ENCODE data around the gene DDOST. TPM values are rescaled to one million over a fixed set of nuclear protein-coding genes. Genes with fewer than 3 reads are reported as not detected.

Gene DDOST
- 100 to 1,000 TPM; 199 to 225 (median 224) TPM for polyA plus RNA-seq (ENCODE audit: insufficient read length in 3 of 3)
- long read RNA-seq, donor 1, transcript DDOST-202 (11 exons, 2,126 nt): major isoform, 103 of 132 reads
- long read RNA-seq, donor 1, partial matches to known transcripts: 27 of 132 reads
- long read RNA-seq, donor 1, other reads (novel, unspliced or antisense): 0 of 132 reads
- long read RNA-seq, donor 2, transcript DDOST-202 (11 exons, 2,126 nt): major isoform, 140 of 187 reads
- long read RNA-seq, donor 2, transcript DDOST-205 (2 exons, 766 nt): minor isoform, 5 of 187 reads
- long read RNA-seq, donor 2, partial matches to known transcripts: 42 of 187 reads
- long read RNA-seq, donor 2, other reads (novel, unspliced or antisense): 0 of 187 reads
- long read RNA-seq, donor 3, transcript DDOST-202 (11 exons, 2,126 nt): major isoform, 93 of 123 reads
- long read RNA-seq, donor 3, partial matches to known transcripts: 28 of 123 reads
- long read RNA-seq, donor 3, other reads (novel, unspliced or antisense): 0 of 123 reads
- long read RNA-seq, donor 4, transcript DDOST-202 (11 exons, 2,126 nt): major isoform, 128 of 169 reads
- long read RNA-seq, donor 4, partial matches to known transcripts: 38 of 169 reads
- long read RNA-seq, donor 4, other reads (novel, unspliced or antisense): 0 of 169 reads
- long read RNA-seq, donor 5, transcript DDOST-202 (11 exons, 2,126 nt): major isoform, 55 of 95 reads
- long read RNA-seq, donor 5, partial matches to known transcripts: 38 of 95 reads
- long read RNA-seq, donor 5, other reads (novel, unspliced or antisense): 0 of 95 reads
- long read RNA-seq, donor 6, transcript DDOST-202 (11 exons, 2,126 nt): major isoform, 106 of 129 reads
- long read RNA-seq, donor 6, partial matches to known transcripts: 22 of 129 reads
- long read RNA-seq, donor 6, other reads (novel, unspliced or antisense): 0 of 129 reads
- long read RNA-seq, donor 7, transcript DDOST-202 (11 exons, 2,126 nt): major isoform, 123 of 156 reads
- long read RNA-seq, donor 7, partial matches to known transcripts: 30 of 156 reads
- long read RNA-seq, donor 7, other reads (novel, unspliced or antisense): 0 of 156 reads
- long read RNA-seq, donor 8, transcript DDOST-202 (11 exons, 2,126 nt): major isoform, 65 of 89 reads
- long read RNA-seq, donor 8, partial matches to known transcripts: 22 of 89 reads
- long read RNA-seq, donor 8, other reads (novel, unspliced or antisense): 0 of 89 reads
- long read RNA-seq, donor 9, transcript DDOST-202 (11 exons, 2,126 nt): major isoform, 161 of 223 reads
- long read RNA-seq, donor 9, partial matches to known transcripts: 59 of 223 reads
- long read RNA-seq, donor 9, other reads (novel, unspliced or antisense): 0 of 223 reads
- long read RNA-seq, donor 10, transcript DDOST-205 (2 exons, 766 nt): minor isoform, 7 of 155 reads
- long read RNA-seq, donor 10, transcript DDOST-202 (11 exons, 2,126 nt): major isoform, 97 of 155 reads
- long read RNA-seq, donor 10, partial matches to known transcripts: 51 of 155 reads
- long read RNA-seq, donor 10, other reads (novel, unspliced or antisense): 0 of 155 reads
- long read RNA-seq, donor 11, transcript DDOST-202 (11 exons, 2,126 nt): major isoform, 67 of 89 reads
- long read RNA-seq, donor 11, partial matches to known transcripts: 22 of 89 reads
- long read RNA-seq, donor 11, other reads (novel, unspliced or antisense): 0 of 89 reads
- long read RNA-seq, donor 12, transcript DDOST-202 (11 exons, 2,126 nt): major isoform, 166 of 240 reads
- long read RNA-seq, donor 12, transcript DDOST-205 (2 exons, 766 nt): minor isoform, 6 of 240 reads
- long read RNA-seq, donor 12, partial matches to known transcripts: 68 of 240 reads
- long read RNA-seq, donor 12, other reads (novel, unspliced or antisense): 0 of 240 reads
- long read RNA-seq, donor 13, transcript DDOST-202 (11 exons, 2,126 nt): major isoform, 44 of 58 reads
- long read RNA-seq, donor 13, partial matches to known transcripts: 10 of 58 reads
- long read RNA-seq, donor 13, other reads (novel, unspliced or antisense): 0 of 58 reads
- long read RNA-seq, donor 14: 0 reads
- long read RNA-seq, donor 15, transcript DDOST-202 (11 exons, 2,126 nt): major isoform, 153 of 274 reads
- long read RNA-seq, donor 15, partial matches to known transcripts: 114 of 274 reads
- long read RNA-seq, donor 15, other reads (novel, unspliced or antisense): 5 of 274 reads
- long read RNA-seq, donor 16, transcript DDOST-202 (11 exons, 2,126 nt): major isoform, 128 of 190 reads
- long read RNA-seq, donor 16, partial matches to known transcripts: 60 of 190 reads
- long read RNA-seq, donor 16, other reads (novel, unspliced or antisense): 0 of 190 reads

- peak; percentile 98 for DNase-seq
Observed at GRCh38 chr1:20661207-20662109, at the start of gene DDOST. Gene DDOST (minus strand): TSS chr1:20661369. CDS start chr1:20661350, 19 bp downstream.

- DNase-seq: no peak
Observed at GRCh38 chr1:20710469-20711284, 49.5 kb upstream of the DDOST start.

GRCh38 chr1:20709868-20710267 lies 48.7 kb upstream of the DDOST start:
- no peak for DNase-seq

DNA sequence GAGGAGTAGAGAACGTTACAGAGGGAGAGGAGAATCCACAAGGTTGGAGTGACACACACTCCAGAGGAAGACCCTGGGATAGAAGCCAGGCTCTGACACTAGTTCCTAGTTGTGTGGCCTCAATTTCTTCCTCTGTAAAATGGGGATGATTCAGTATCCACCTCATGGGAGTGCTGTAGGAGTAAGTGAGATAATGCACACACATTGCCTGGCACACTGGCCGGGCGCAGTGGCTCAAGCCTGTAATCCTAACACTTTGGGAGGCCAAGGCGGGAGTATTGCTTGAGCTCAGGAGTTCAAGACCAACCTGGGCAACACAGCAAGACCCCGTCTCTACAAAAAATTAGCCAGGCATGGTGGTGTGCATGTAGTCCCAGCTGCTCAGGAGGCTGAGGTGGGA lies 47.7 kb upstream of the DDOST start:
- DNase-seq: no peak

- DNase-seq: no peak
Observed at GRCh38 chr1:20708057-20708456, 46.9 kb upstream of the DDOST start.

DNA sequence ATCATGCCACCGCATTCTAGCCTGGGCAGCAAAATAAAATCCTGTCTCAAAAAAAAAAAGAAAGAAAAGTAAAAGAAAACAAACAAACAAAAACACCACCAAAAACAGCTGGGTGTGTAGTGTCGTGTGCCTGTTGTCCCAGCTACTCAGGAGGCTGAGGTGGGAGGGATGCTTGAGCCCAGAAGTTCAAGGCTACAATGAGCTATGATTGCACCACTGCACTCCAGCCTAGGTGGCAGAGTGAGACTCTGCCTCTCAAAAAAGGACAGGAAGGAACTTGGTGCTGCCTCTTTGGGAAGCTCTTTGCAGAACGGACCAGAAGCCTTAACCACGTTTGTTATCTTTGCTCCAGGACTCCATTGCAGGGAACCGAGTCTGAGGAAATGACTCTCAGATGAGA lies 45.7 kb upstream of the DDOST start:
- DNase-seq: no peak

GRCh38 chr1:20705203-20705755 lies 44.1 kb upstream of the DDOST start:
- DNase-seq: no peak

- DNase-seq: no peak
Observed at GRCh38 chr1:20704390-20705202, 43.4 kb upstream of the DDOST start.

DNA sequence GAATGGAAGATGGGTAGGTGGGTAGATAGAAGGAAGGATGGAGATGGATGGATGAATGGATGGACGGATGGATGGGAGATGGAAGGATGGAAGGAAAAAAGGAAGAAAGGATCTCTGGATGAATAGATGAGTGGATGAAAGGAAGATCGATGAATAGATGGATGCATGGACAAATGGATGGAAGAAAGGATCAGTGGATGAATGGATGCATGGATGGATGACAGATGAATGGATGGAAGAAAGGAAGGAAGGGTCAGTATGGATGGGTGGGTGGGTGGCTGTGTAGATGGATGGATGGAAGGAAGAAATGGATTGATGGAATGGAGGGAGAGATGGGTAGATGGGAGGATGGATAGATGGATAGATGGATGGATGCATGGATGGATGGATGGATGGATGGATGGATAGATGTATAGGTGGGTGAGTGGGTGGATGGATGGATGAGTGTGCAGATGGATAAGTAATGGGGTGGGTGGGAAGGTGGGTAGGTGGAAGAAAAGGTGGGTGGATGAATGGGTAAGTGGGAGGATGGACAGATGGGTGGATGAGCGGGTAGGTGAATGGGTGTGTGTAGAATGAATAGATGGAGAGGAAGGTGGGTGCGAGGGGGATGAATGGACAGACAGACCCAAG lies 42.1 kb upstream of the DDOST start:
- DNase-seq: no peak

DNA sequence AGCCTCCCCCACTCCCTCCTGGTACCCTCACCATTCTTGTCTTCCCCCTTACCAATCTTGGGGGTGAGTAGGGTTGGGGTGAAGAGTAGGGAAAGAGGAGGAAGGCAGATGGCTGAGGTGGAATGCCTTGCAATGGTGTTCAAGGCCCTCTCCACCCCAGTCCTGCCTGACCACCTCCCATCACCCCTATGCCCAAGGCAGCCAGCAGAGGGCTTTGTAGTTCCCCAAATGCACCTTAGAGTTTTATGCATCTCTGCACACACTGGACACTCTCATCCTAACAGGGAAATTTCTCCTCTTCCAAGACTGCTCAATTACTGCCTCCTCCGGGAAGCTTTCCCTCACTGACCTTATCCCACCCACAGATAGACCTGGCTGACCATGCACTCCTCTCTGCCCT lies 41.2 kb upstream of the DDOST start:
- no peak for DNase-seq

- no peak for DNase-seq
Observed at GRCh38 chr1:20701847-20702246, 40.7 kb upstream of the DDOST start.

- no peak for DNase-seq
Observed at GRCh38 chr1:20701446-20701845, 40.3 kb upstream of the DDOST start.

DNA sequence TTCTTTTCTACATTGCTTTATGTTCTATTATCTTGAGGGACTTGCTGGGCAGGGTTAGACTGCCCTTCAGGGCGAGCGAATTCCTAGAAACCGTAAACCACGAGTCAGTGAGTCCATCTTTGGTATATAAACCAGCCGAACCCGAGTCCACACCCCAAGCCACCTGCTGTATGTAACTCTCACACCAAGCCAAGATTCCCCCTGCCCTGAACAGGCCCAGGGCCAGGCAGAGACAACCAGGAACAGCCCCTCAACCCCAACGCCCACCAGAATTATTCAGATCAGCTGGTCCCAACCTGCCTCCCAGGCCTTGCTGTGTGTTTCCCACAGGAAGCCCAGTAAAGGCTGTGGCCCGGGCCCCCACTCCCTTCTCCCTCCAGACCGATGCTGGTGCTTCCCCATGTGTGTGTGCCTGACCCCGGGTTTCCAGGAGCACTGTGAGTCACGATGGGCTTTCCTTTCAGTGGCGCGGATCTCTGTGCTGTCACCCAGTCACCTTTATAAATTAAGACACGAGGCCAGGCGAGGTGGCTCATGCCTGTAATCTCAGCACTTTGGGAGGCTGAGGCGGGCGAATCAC lies 39.6 kb upstream of the DDOST start:
- DNase-seq: no peak

DNA sequence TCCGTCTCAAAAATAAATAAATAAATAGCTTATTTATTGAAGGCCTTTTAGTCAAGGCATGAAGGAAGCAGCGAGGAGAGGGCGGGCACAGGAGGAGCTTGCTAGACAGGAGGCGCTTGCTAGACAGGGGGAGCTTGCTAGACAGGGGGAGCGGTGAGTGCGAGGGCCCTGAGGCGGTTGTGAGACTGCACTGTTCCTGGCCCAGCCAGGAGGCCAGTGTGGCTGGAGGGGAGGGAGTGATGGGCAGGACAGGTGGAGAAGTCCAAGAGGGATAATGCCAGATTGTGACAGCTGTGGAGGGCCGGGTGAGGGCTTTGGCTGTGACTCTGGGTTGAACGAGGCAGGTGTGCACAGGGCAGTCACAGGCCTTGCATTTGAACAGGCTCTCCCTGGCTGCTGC lies 38.4 kb upstream of the DDOST start:
- DNase-seq: no peak

GRCh38 chr1:20698195-20698910 lies 37.2 kb upstream of the DDOST start:
- no peak for DNase-seq
